Breast epithelium (tissue), 4 donors: ENCODE data around the gene GPR137B. TPM values are rescaled to one million over a fixed set of nuclear protein-coding genes. Genes with fewer than 3 reads are reported as not detected.

Experiments used
- DNase-seq, 2 donors: peaks; one replicate each; pipeline ENCODE4 v3.0.0-alpha.2; 2019; ENCODE audit warnings: low spot score in 2 of 2
- H3K27ac ChIP-seq, 2 donors: fragments of 200-600 bp; sonication (generic) in 1 of 2; one replicate each; pipeline ENCODE4 v1.5.1; 2016 to 2019; ENCODE audit warnings: mild to moderate bottlenecking in 1 of 2
- H3K27me3 ChIP-seq, 2 donors: fragments of 200-600 bp; sonication (generic) in 1 of 2; one replicate each; pipeline versions ENCODE4 v1.5.1 to v1.6.0; 2017 to 2019; ENCODE audit warnings: control low read depth in 1 of 2, mild to moderate bottlenecking in 1 of 2
- H3K36me3 ChIP-seq: fragments of 200-600 bp; one replicate; pipeline ENCODE4 v1.5.1; 2019
- H3K4me1 ChIP-seq, 2 donors: fragments of 200-600 bp; sonication (generic); one replicate each; pipeline ENCODE4 v1.5.1; 2016 to 2019; ENCODE audit warnings: control low read depth in 1 of 2
- H3K4me3 ChIP-seq, 3 donors: fragments of 200-600 bp; sonication (generic); 1 replicate in 2 of 3; 2 replicates in 1 of 3; pipeline ENCODE4 v1.5.1; 2016 to 2019; ENCODE audit warnings: mild to moderate bottlenecking in 3 of 3, moderate library complexity in 2 of 3
- H3K9me3 ChIP-seq, 2 donors: fragments of 200-600 bp; sonication (generic) in 1 of 2; one replicate each; pipeline ENCODE4 v1.5.1; 2016 to 2019; ENCODE audit warnings: control low read depth in 1 of 2
- POLR2A ChIP-seq: fragments of 450-650 bp; IDR thresholded peaks from one replicate; pipeline ENCODE4 v1.6.1; 2016; ENCODE audit warnings: antibody characterized with exemption, mild to moderate bottlenecking, moderate library complexity
- POLR2AphosphoS5 ChIP-seq, 3 donors: sonication (generic); formaldehyde crosslinking; IDR thresholded peaks; one replicate each; pipeline ENCODE4 v1.6.1; 2017; ENCODE audit warnings: antibody characterized with exemption in 3 of 3
- intact Hi-C: fragments of 100-400 bp; cut with DNase I; formaldehyde crosslinking; loops from one replicate; pipeline ENCODE4 v1.15.1; 2023; ENCODE audit warnings: low total_unique reads
- total RNA-seq, 3 donors: library from RNA; depleted of rRNA; stranded (reverse); fragments of >200 nt; gene quantifications; one replicate each; pipeline ENCODE4 v1.1.0, GENCODE V29; 2016
- TF ChIP-seq, protein P1 (sequence below), 3 donors: fragments of 450-650 bp; IDR thresholded peaks; one replicate each; pipeline ENCODE4 v1.5.1; 2016 to 2017; ENCODE audit warnings: antibody characterized with exemption in 3 of 3, mild to moderate bottlenecking in 3 of 3, moderate library complexity in 3 of 3

The GPR137B gene
- total RNA-seq, 3 donors from 2014 or later = 24.1 to 29.6 (median 25.6) TPM

DNA sequence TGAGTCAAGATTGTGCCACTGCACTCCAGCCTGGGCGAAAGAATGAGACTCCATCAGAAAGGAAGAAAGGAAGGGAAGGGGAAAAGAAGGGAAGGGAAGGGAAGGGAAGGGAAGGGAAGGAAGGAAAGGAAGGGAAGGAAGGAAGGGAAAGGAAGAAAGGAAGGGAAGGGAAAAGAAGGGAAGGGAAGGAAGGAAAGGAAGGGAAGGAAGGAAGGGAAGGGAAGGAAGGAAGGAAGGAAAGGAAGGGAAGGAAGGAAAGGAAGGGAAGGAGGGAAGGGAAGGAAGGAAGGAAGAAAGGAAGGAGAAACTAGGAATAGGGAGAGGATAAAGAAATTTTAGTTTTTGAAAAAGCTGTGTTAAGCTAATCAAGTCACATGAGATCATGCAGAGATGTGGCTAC is 44.1 kb upstream of the GPR137B start:
- Histone ChIP-seq H3K4me1 (no peaks in the 10 kb centered on the region), H3K4me3 (no peak overlapping the region), H3K36me3 (no peaks in the 10 kb centered on the region), H3K9me3 (peaks cover 0 to 6% of the 10 kb centered on the region in 2 donors), H3K27me3 (peaks cover 0 to 8% of the 10 kb centered on the region in 2 donors), H3K27ac (no peak overlapping the region)
- TF ChIP-seq, protein P1, sequence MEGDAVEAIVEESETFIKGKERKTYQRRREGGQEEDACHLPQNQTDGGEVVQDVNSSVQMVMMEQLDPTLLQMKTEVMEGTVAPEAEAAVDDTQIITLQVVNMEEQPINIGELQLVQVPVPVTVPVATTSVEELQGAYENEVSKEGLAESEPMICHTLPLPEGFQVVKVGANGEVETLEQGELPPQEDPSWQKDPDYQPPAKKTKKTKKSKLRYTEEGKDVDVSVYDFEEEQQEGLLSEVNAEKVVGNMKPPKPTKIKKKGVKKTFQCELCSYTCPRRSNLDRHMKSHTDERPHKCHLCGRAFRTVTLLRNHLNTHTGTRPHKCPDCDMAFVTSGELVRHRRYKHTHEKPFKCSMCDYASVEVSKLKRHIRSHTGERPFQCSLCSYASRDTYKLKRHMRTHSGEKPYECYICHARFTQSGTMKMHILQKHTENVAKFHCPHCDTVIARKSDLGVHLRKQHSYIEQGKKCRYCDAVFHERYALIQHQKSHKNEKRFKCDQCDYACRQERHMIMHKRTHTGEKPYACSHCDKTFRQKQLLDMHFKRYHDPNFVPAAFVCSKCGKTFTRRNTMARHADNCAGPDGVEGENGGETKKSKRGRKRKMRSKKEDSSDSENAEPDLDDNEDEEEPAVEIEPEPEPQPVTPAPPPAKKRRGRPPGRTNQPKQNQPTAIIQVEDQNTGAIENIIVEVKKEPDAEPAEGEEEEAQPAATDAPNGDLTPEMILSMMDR (IDR thresholded peaks at IDR 0.05) = no peak
- no peak for TF ChIP-seq POLR2AphosphoS5 (IDR thresholded peaks at IDR 0.05)
- no peak for TF ChIP-seq POLR2A
- no peak for DNase-seq
- intact Hi-C loops = no loop called here

DNA sequence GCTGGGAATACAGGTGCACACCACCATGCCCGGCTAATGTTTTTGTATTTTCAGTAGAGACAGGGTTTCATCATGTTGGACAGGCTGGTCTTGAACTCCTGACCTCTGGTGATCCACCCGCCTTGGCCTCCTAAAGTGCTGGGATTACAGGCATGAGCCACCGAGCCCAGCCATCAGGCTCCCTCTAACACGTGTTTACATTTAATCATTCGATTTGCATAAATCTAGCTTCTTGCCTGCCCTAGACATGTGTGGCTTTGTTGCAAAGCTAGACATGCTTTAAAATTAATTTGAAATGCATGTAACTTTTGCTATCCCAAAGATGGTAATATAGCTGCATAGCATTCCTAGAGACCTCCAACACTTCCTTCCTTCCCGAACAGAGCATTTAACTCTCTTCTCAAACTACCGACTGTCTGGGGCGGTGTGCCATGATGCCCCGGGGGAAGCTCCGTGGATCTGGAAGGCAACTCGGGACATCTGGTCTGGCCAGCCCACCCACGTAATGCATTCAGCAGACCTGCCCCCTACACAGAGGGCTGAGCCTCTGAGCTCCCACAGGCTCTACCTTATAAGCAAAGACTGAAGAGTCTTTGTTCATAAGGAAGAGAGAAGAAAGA is 42.9 kb upstream of the GPR137B start:
- TF ChIP-seq POLR2A (no peak), POLR2AphosphoS5 (IDR thresholded peaks at IDR 0.05) (no peak)
- TF ChIP-seq, protein P1 (IDR thresholded peaks at IDR 0.05) = no peak
- no peak overlapping the region for H3K4me3 ChIP-seq
- H3K27me3 ChIP-seq = peaks cover 0 to 8% of the 10 kb centered on the region in 2 donors
- H3K36me3 ChIP-seq = no peaks in the 10 kb centered on the region
- intact Hi-C loops = no loop called here
- H3K9me3 ChIP-seq = peaks cover 0 to 6% of the 10 kb centered on the region in 2 donors
- no peak overlapping the region for H3K27ac ChIP-seq
- no peaks in the 10 kb centered on the region for H3K4me1 ChIP-seq
- peak in 1 of 2 donors; percentile 24 for DNase-seq

DNA sequence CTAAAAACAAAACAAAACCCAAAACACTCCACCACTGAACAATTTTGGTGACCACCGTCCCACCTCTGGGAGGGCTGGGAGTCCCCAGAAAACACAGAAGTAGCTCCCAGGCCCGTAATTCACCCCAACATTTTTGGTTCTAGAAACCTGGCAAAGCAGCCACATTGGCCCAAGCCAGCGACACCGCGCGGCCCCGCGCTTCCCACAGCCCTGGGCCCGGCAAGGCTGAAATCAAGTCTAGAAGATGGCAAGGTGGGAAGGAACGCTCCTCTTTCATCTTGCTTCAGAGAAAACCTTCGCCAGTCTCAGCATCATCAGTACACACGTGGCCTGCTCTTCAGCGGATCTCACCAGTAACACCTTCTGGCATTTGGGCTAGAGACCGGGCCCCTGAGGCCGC is 41.5 kb upstream of the GPR137B start:
- TF ChIP-seq, protein P1 (IDR thresholded peaks at IDR 0.05) = no peak
- TF ChIP-seq POLR2A (no peak), POLR2AphosphoS5 (IDR thresholded peaks at IDR 0.05) (no peak)
- intact Hi-C loops = no loop called here

DNA sequence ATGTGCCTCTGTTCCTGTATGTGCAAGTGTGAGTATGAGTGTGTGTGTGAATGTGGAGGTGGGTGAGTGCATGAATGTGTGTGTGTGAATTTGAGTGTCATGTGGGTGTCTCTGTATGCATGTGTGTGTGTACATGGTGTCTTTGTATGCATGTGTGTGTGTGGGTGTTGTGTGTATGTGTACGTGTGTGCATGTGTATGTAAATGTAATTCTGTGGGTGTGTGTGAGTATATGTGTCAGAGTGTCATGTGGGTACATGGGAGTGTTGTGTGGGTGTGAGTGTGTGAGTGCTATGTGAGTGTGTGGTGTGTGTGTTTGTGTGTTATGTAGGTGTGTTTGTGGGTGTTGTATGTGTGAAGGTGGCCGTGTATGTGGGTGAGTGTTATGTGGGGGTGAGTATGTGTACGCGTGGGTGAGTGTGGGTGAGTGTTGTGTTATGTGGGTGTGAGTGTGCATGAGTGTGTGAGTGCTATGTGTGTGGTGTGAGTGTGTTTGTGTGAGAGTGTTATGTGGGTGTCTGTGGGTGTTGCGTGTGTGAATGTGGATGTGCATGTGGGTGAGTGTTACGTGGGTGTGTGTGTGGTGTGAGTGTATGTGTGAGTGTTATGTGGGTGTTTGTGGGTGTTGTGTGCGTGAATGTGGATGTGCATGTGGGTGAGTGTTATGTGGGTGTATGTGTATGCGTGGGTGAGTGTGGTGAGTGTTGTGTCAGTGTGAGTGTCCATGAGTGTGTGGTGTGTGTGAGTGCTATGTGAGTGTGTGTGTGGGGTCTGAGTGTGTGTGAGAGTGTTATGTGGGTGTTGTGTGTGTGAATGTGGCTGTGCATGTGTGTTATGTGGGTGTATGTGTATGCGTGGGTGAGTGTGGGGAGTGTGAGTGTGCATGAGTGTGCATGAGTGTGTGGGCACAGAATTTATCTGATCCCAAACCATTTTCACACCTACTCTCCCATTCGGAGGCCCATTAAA is 40.8 kb upstream of the GPR137B start:
- Histone ChIP-seq H3K36me3 (no peaks in the 10 kb centered on the region), H3K4me3 (no peak overlapping the region), H3K9me3 (peaks cover 0 to 6% of the 10 kb centered on the region in 2 donors), H3K4me1 (no peaks in the 10 kb centered on the region), H3K27ac (no peak overlapping the region), H3K27me3 (peaks cover 0 to 8% of the 10 kb centered on the region in 2 donors)
- intact Hi-C loops = no loop called here
- DNase-seq = no peak
- TF ChIP-seq POLR2A (no peak), POLR2AphosphoS5 (IDR thresholded peaks at IDR 0.05) (no peak)
- TF ChIP-seq, protein P1 (IDR thresholded peaks at IDR 0.05) = no peak

More for the DNA sequence above, 41.5 kb upstream of the GPR137B start:
- H3K27me3 ChIP-seq = peaks cover 0 to 8% of the 10 kb centered on the region in 2 donors
- no peak overlapping the region for H3K27ac ChIP-seq
- DNase-seq = no peak
- peaks cover 0 to 6% of the 10 kb centered on the region in 2 donors for H3K9me3 ChIP-seq
- H3K4me1 ChIP-seq = no peaks in the 10 kb centered on the region
- H3K36me3 ChIP-seq = no peaks in the 10 kb centered on the region
- H3K4me3 ChIP-seq = no peak overlapping the region

DNA sequence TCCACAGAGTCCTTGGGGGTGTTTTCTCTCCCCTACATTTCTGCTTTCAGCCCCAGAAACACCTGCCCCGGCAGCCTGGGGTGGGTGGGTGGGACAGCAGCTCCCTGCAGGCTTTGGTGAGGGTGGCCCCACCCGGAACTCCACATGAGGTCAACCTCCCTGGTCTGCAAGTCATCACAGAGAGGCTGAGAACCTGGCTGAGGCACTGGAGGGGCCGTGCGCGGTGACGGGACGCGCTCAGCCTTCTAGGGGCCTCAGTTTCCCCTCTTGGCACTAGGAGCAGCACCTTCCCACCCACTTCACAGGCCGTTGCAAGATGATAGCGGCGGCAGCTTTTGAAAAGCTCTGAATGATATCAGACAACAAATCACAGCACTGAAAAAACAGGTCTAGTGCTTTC is 39.7 kb upstream of the GPR137B start:
- peaks cover 0 to 8% of the 10 kb centered on the region in 2 donors for H3K27me3 ChIP-seq
- no peaks in the 10 kb centered on the region for H3K36me3 ChIP-seq
- no peaks in the 10 kb centered on the region for H3K9me3 ChIP-seq
- intact Hi-C loops = no loop called here
- TF ChIP-seq POLR2A (no peak), POLR2AphosphoS5 (IDR thresholded peaks at IDR 0.05) (no peak)
- TF ChIP-seq, protein P1 (IDR thresholded peaks at IDR 0.05) = no peak
- H3K27ac ChIP-seq = no peak overlapping the region
- no peak for DNase-seq
- no peaks in the 10 kb centered on the region for H3K4me1 ChIP-seq
- no peak overlapping the region for H3K4me3 ChIP-seq
